ENCODE measurements around the gene USP10. TPM values are rescaled to one million over a fixed set of nuclear protein-coding genes. Genes with fewer than 3 reads are reported as not detected.
"Not testable (repeated sequence)": the region's sequence is repeated elsewhere in the genome, so short reads cannot be mapped to it uniquely, and the experiment has no call there.

The USP10 gene
- total and polyA plus RNA-seq, 5 donors from 2014 or later = 64.0 to 112 (median 88.1) TPM

DNA sequence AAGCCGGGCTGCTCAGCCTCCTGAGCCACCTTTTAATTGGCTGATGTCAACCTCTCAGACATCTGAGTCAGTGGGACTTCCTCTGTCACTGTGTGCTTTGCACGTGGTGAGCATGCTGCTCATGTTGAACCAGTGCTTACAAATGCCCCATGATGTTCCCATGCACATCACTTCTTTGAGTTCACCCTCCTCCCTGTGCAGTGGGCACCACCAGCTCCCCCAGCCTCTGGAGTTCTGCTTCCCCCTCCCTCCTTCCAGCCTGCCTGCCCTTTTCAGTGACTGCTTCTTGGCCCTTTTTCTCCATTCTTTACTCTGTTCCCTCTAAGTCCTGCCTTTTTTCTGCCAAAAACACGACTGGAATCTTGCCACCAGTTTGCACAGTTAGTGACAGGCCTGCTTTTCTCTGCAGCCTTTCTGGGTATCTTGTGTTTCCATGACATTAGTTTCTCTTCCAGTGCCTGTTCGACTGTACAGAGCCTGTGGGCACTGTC is 41.6 kb downstream of the USP10 start:
- peaks cover 26% of the 10 kb centered on the region for H3K36me3 Mint-ChIP-seq

DNA sequence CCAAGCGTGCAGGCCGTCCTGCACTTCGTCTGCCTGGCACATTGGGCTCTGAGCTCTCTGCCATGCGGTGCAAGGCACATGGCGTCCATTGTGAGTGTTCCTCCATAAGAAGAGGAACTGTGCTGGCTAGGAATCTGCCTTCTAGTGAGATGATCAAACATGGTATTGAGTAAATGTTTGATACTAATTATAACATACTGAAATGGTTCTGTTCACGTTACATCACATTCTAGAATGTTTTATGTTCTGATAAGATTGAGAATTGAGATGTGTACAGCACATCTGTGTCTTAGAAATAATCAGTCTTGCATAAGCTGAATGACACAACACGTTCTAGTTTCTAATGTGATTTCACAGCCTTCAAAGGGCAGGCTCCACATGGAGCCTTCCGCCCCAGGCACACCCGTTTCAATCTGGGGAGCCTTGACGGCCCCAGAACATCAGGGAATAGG is 42.9 kb downstream of the USP10 start:
- peaks cover 31% of the 10 kb centered on the region for H3K36me3 Mint-ChIP-seq
- H3K4me1 Mint-ChIP-seq = peaks cover 10 to 37% (median 21%) of the 10 kb centered on the region in 4 donors
- Histone ChIP-seq H3K9me3 (ENCODE audit: control insufficient read depth in 2 of 2, low read length in 2 of 2) (no peaks in the 10 kb centered on the region), H3K27ac (ENCODE audit: insufficient read depth, low read length, poor library complexity, severe bottlenecking) (no peak overlapping the region), H3K27me3 (ENCODE audit: control insufficient read depth, insufficient read depth, low read length) (no peaks in the 10 kb centered on the region), H3K4me3 (ENCODE audit: low read depth, low read length) (no peak overlapping the region), H3K4me1 (ENCODE audit: control insufficient read depth, insufficient read depth, low read length, poor library complexity, severe bottlenecking) (peaks cover 9% of the 10 kb centered on the region), H3K36me3 (ENCODE audit: control insufficient read depth, insufficient read depth, low read length) (peaks cover 27% of the 10 kb centered on the region)
- peak overlapping the region in 2 of 3 donors; percentile 48 to 56 for H3K27ac Mint-ChIP-seq
- no peak for ATAC-seq (ENCODE audit: low read depth in 2 of 2)
- no peak overlapping the region for H3K4me3 Mint-ChIP-seq
- peaks cover 0 to 1% (median 0%) of the 10 kb centered on the region in 7 donors for H3K9me3 Mint-ChIP-seq
- no peaks in the 10 kb centered on the region for H3K27me3 Mint-ChIP-seq
- no peak for DNase-seq

More for the DNA sequence above, 41.6 kb downstream of the USP10 start:
- no peaks in the 10 kb centered on the region for H3K27me3 ChIP-seq (ENCODE audit: control insufficient read depth, insufficient read depth, low read length)
- Mint-ChIP-seq H3K27ac (no peak overlapping the region), H3K4me1 (peaks cover 10 to 46% (median 21%) of the 10 kb centered on the region in 4 donors), H3K9me3 (peaks cover 0 to 1% (median 0%) of the 10 kb centered on the region in 7 donors), H3K27me3 (no peaks in the 10 kb centered on the region), H3K4me3 (no peak overlapping the region)
- DNase-seq = no peak
- H3K36me3 ChIP-seq (ENCODE audit: control insufficient read depth, insufficient read depth, low read length) = peaks cover 25% of the 10 kb centered on the region
- no peak overlapping the region for H3K4me3 ChIP-seq (ENCODE audit: low read depth, low read length)
- H3K9me3 ChIP-seq (ENCODE audit: control insufficient read depth in 2 of 2, low read length in 2 of 2) = no peaks in the 10 kb centered on the region
- H3K4me1 ChIP-seq (ENCODE audit: control insufficient read depth, insufficient read depth, low read length, poor library complexity, severe bottlenecking) = peaks cover 11% of the 10 kb centered on the region
- ATAC-seq (ENCODE audit: low read depth in 2 of 2) = no peak
- no peak overlapping the region for H3K27ac ChIP-seq (ENCODE audit: insufficient read depth, low read length, poor library complexity, severe bottlenecking)

DNA sequence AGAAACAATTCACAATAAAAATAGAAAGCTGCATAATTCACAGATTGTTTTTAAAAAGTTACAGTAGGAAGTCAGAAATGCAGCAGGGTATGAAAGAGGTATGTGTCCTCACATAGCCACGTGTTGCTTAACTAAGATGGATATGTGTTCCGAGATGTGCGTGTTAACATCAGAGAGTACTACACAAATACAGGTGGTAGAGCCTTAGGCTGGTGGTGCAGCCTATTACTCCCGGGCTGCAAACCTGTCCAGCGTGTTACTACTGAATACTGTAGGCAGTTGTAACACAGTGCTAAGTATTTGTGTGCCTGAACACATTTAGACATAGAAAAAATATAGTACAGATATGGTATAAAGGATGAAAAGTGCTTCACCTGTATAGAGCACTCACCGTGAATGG is 46.4 kb downstream of the USP10 start:
- Mint-ChIP-seq H3K9me3 (peaks cover 0 to 1% (median 0%) of the 10 kb centered on the region in 7 donors), H3K27me3 (no peaks in the 10 kb centered on the region), H3K36me3 (peaks cover 28% of the 10 kb centered on the region), H3K4me3 (no peak overlapping the region), H3K4me1 (peaks cover 10 to 35% (median 19%) of the 10 kb centered on the region in 4 donors), H3K27ac (no peak overlapping the region)
- Histone ChIP-seq H3K4me3 (ENCODE audit: low read depth, low read length) (no peak overlapping the region), H3K36me3 (ENCODE audit: control insufficient read depth, insufficient read depth, low read length) (peaks cover 27% of the 10 kb centered on the region), H3K27me3 (ENCODE audit: control insufficient read depth, insufficient read depth, low read length) (no peaks in the 10 kb centered on the region), H3K4me1 (ENCODE audit: control insufficient read depth, insufficient read depth, low read length, poor library complexity, severe bottlenecking) (peaks cover 4% of the 10 kb centered on the region), H3K9me3 (ENCODE audit: control insufficient read depth in 2 of 2, low read length in 2 of 2) (no peaks in the 10 kb centered on the region), H3K27ac (ENCODE audit: insufficient read depth, low read length, poor library complexity, severe bottlenecking) (no peak overlapping the region)
- DNase-seq = no peak
- ATAC-seq (ENCODE audit: low read depth in 2 of 2) = no peak

DNA sequence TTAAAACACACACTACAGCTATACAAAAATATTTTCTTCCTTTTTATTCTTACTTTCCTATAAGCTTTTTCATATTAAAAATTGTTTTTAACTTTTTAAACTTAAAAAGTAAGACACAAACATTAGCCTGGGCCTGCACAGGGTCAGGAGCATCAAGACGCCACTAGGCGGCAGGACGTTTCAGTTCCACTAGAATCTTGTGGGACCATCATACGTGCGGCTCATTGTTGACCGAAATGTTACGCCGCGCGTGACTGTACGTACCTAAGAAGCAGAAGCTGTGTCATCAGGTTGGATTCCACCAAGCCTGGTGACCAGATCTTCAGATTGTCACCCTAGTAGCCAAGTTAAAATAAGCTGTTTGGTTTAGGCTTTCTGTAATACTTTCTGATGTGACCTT is 47.1 kb downstream of the USP10 start:
- Mint-ChIP-seq H3K36me3 (peaks cover 24% of the 10 kb centered on the region), H3K4me3 (no peak overlapping the region), H3K9me3 (peaks cover 0 to 1% (median 0%) of the 10 kb centered on the region in 7 donors), H3K4me1 (peaks cover 16 to 35% (median 22%) of the 10 kb centered on the region in 4 donors), H3K27me3 (no peaks in the 10 kb centered on the region), H3K27ac (peak overlapping the region in 1 of 3 donors; percentile 9)
- peaks cover 10% of the 10 kb centered on the region for H3K4me1 ChIP-seq (ENCODE audit: control insufficient read depth, insufficient read depth, low read length, poor library complexity, severe bottlenecking)
- H3K27me3 ChIP-seq (ENCODE audit: control insufficient read depth, insufficient read depth, low read length) = no peaks in the 10 kb centered on the region
- DNase-seq (no peak), ATAC-seq (ENCODE audit: low read depth in 2 of 2) (no peak)
- no peak overlapping the region for H3K27ac ChIP-seq (ENCODE audit: insufficient read depth, low read length, poor library complexity, severe bottlenecking)
- H3K9me3 ChIP-seq (ENCODE audit: control insufficient read depth in 2 of 2, low read length in 2 of 2) = no peaks in the 10 kb centered on the region
- H3K4me3 ChIP-seq (ENCODE audit: low read depth, low read length) = no peak overlapping the region
- peaks cover 27% of the 10 kb centered on the region for H3K36me3 ChIP-seq (ENCODE audit: control insufficient read depth, insufficient read depth, low read length)

DNA sequence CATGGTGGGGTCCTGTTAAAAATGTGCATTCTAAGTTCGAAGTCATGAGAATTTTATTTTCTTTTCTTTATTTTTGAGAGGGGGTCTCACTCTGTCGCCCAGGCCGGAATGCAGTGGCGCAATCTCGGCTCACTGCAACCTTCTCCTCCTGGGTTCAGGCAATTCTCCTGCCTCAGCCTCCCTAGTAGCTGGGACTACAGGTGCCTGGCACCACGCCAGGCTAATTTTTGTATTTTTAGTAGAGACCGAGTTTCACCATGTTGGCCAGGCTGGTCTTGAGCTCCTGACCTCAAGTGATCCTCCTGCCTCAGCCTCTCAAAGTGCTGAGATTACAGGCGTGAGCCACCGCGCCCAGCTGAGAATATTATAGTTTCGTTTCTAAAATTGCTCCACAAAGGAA is 48.4 kb downstream of the USP10 start:
- H3K27ac ChIP-seq (ENCODE audit: insufficient read depth, low read length, poor library complexity, severe bottlenecking); H3K4me3 ChIP-seq (ENCODE audit: low read depth, low read length); DNase-seq; H3K9me3 ChIP-seq (ENCODE audit: control insufficient read depth in 2 of 2, low read length in 2 of 2); H3K27me3 Mint-ChIP-seq; H3K9me3 Mint-ChIP-seq; ATAC-seq (ENCODE audit: low read depth in 2 of 2); H3K27ac Mint-ChIP-seq; H3K27me3 ChIP-seq (ENCODE audit: control insufficient read depth, insufficient read depth, low read length); H3K4me3 Mint-ChIP-seq: not testable (repeated sequence)
- H3K36me3 ChIP-seq (ENCODE audit: control insufficient read depth, insufficient read depth, low read length) = peaks cover 25% of the 10 kb centered on the region
- H3K36me3 Mint-ChIP-seq = peaks cover 18% of the 10 kb centered on the region
- peaks cover 25 to 39% (median 28%) of the 10 kb centered on the region in 4 donors for H3K4me1 Mint-ChIP-seq
- H3K4me1 ChIP-seq (ENCODE audit: control insufficient read depth, insufficient read depth, low read length, poor library complexity, severe bottlenecking) = peaks cover 24% of the 10 kb centered on the region

DNA sequence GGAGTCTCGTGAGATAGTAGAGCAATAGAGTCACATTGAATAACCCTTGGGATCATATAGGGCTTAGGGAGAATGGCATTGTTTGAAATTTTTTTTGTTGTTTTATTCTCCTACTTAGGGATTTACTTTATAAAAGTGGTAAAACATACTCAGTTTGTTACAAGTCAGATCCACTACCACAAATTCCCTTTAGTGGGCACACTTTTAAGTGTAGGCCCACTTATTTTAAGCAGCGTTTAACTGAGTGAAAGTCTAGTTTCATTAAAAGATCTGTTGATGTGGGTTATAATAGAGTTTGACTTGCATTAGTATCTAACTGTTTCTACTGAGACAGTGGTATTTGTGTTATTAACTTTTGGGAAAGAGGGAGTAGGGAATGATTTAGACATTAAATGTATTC is 49.3 kb downstream of the USP10 start:
- no peak overlapping the region for H3K27ac ChIP-seq (ENCODE audit: insufficient read depth, low read length, poor library complexity, severe bottlenecking)
- no peak overlapping the region for H3K4me3 ChIP-seq (ENCODE audit: low read depth, low read length)
- H3K27ac Mint-ChIP-seq = peak overlapping the region in 1 of 3 donors; percentile 48
- H3K27me3 Mint-ChIP-seq = no peaks in the 10 kb centered on the region
- peaks cover 33 to 47% (median 34%) of the 10 kb centered on the region in 4 donors for H3K4me1 Mint-ChIP-seq
- DNase-seq (no peak), ATAC-seq (ENCODE audit: low read depth in 2 of 2) (no peak)
- H3K9me3 Mint-ChIP-seq = no peaks in the 10 kb centered on the region
- peaks cover 13% of the 10 kb centered on the region for H3K36me3 Mint-ChIP-seq
- peaks cover 31% of the 10 kb centered on the region for H3K4me1 ChIP-seq (ENCODE audit: control insufficient read depth, insufficient read depth, low read length, poor library complexity, severe bottlenecking)
- no peaks in the 10 kb centered on the region for H3K27me3 ChIP-seq (ENCODE audit: control insufficient read depth, insufficient read depth, low read length)
- peaks cover 25% of the 10 kb centered on the region for H3K36me3 ChIP-seq (ENCODE audit: control insufficient read depth, insufficient read depth, low read length)
- H3K4me3 Mint-ChIP-seq = no peak overlapping the region
- no peaks in the 10 kb centered on the region for H3K9me3 ChIP-seq (ENCODE audit: control insufficient read depth in 2 of 2, low read length in 2 of 2)

DNA sequence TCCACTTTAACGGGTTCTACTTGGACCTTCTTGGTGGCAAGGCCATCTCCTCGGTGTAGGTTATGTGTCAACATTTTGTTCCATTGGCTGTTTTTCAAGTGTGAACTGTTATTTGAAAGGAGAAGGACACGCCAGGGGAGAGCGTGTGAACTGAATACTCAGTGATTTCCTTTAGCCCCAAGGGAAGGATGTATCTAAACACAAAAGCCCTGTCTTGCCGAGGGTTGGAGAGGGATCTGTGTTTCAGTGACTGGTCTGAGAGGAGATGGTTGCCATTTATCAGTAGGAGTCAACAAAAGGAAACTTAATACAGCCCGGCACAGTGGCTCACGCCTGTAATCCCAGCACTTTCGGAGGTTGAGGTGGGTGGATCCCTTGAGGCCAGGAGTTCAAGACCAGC is 50.0 kb downstream of the USP10 start:
- no peak overlapping the region for H3K4me3 Mint-ChIP-seq
- H3K9me3 Mint-ChIP-seq = no peaks in the 10 kb centered on the region
- Histone ChIP-seq H3K4me3 (ENCODE audit: low read depth, low read length) (no peak overlapping the region), H3K9me3 (ENCODE audit: control insufficient read depth in 2 of 2, low read length in 2 of 2) (no peaks in the 10 kb centered on the region), H3K4me1 (ENCODE audit: control insufficient read depth, insufficient read depth, low read length, poor library complexity, severe bottlenecking) (peaks cover 39% of the 10 kb centered on the region), H3K27me3 (ENCODE audit: control insufficient read depth, insufficient read depth, low read length) (no peaks in the 10 kb centered on the region), H3K27ac (ENCODE audit: insufficient read depth, low read length, poor library complexity, severe bottlenecking) (no peak overlapping the region), H3K36me3 (ENCODE audit: control insufficient read depth, insufficient read depth, low read length) (peaks cover 21% of the 10 kb centered on the region)
- H3K36me3 Mint-ChIP-seq = peaks cover 13% of the 10 kb centered on the region
- peak overlapping the region in 1 of 3 donors; percentile 48 for H3K27ac Mint-ChIP-seq
- DNase-seq (no peak), ATAC-seq (ENCODE audit: low read depth in 2 of 2) (no peak)
- peaks cover 39 to 54% (median 41%) of the 10 kb centered on the region in 4 donors for H3K4me1 Mint-ChIP-seq
- H3K27me3 Mint-ChIP-seq = no peaks in the 10 kb centered on the region

DNA sequence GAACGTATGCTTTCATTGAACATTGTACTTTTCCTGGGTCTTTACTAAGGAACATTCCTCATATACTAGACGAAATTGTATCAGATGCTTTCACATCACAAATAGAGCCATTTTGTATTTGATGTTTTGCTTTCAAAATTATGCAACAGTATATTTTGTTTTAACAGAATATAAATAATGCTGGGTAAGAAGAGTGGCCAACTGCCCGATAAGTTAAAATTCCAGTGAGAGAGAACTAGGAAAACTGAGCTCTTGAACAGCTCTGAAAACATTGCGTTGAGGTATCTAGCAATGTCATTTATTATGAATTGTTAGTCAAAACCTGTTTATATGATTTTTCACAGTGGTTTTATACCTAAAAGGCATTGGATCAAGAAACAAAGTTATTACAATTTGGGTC is 50.8 kb downstream of the USP10 start:
- ATAC-seq (ENCODE audit: low read depth in 2 of 2) (no peak), DNase-seq (no peak)
- Histone ChIP-seq H3K9me3 (ENCODE audit: control insufficient read depth in 2 of 2, low read length in 2 of 2) (no peaks in the 10 kb centered on the region), H3K36me3 (ENCODE audit: control insufficient read depth, insufficient read depth, low read length) (peaks cover 14% of the 10 kb centered on the region), H3K27me3 (ENCODE audit: control insufficient read depth, insufficient read depth, low read length) (no peaks in the 10 kb centered on the region), H3K4me3 (ENCODE audit: low read depth, low read length) (no peak overlapping the region), H3K27ac (ENCODE audit: insufficient read depth, low read length, poor library complexity, severe bottlenecking) (no peak overlapping the region), H3K4me1 (ENCODE audit: control insufficient read depth, insufficient read depth, low read length, poor library complexity, severe bottlenecking) (peaks cover 44% of the 10 kb centered on the region)
- H3K36me3 Mint-ChIP-seq = peaks cover 9% of the 10 kb centered on the region
- no peaks in the 10 kb centered on the region for H3K9me3 Mint-ChIP-seq
- H3K4me3 Mint-ChIP-seq = peak overlapping the region in 1 of 4 donors; percentile 29
- H3K27ac Mint-ChIP-seq = peak overlapping the region in 1 of 3 donors; percentile 81
- no peaks in the 10 kb centered on the region for H3K27me3 Mint-ChIP-seq
- H3K4me1 Mint-ChIP-seq = peaks cover 39 to 62% (median 45%) of the 10 kb centered on the region in 4 donors
